SU-DHL-6 (cell line): ENCODE measurements around the gene MYDGF.

Source experiments
- H2AFZ ChIP-seq: fragments of 200-600 bp; sonication (generic); 2 replicates; pipeline ENCODE4 v1.6.1; 2014; ENCODE audit warnings: low read depth, mild to moderate bottlenecking, moderate library complexity, mixed read lengths, antibody characterized with exemption, low read length; ENCODE audit not compliant: severe bottlenecking
- H3F3A ChIP-seq: fragments of 200-600 bp; shearing (Covaris generic); 2 replicates; pipeline ENCODE4 v1.6.0; 2016; ENCODE audit warnings: antibody characterized with exemption, mild to moderate bottlenecking; ENCODE audit not compliant: insufficient read depth
- H3K27ac ChIP-seq: fragments of 200-600 bp; sonication (generic); 2 replicates; pipeline ENCODE4 v1.5.1; 2016; ENCODE audit warnings: low read depth, mild to moderate bottlenecking, low read length, moderate library complexity, mixed read lengths
- H3K27me3 ChIP-seq: fragments of 200-600 bp; sonication (generic), shearing (Covaris generic); 2 replicates; pipeline ENCODE4 v1.6.0; 2014; ENCODE audit warnings: mild to moderate bottlenecking, low read length
- H3K36me3 ChIP-seq: fragments of 200-600 bp; sonication (generic); 2 replicates; pipeline ENCODE4 v1.6.1; 2014; ENCODE audit warnings: mild to moderate bottlenecking, low read length, mixed read lengths
- H3K4me2 ChIP-seq: fragments of 300-600, 200-600 bp; shearing (Covaris generic), sonication (generic); 2 replicates; pipeline ENCODE4 v1.6.0; 2014; ENCODE audit warnings: low read length, low read depth, mild to moderate bottlenecking; ENCODE audit not compliant: poor library complexity, severe bottlenecking
- H3K4me3 ChIP-seq: fragments of 200-600 bp; sonication (generic); 2 replicates; pipeline ENCODE4 v1.5.1; 2014; ENCODE audit warnings: antibody characterized with exemption, low read length, mild to moderate bottlenecking, mixed read lengths; ENCODE audit not compliant: insufficient read depth, poor library complexity, severe bottlenecking
- H3K79me2 ChIP-seq: fragments of 200-600 bp; sonication (generic); 2 replicates; pipeline ENCODE4 v1.6.1; 2014; ENCODE audit warnings: mild to moderate bottlenecking, low read length, moderate library complexity; ENCODE audit not compliant: insufficient read depth
- H3K9ac ChIP-seq: fragments of 200-600 bp; sonication (generic); 2 replicates; pipeline ENCODE4 v1.7.0; 2014; ENCODE audit warnings: mild to moderate bottlenecking, low read length
- H3K9me2 ChIP-seq: fragments of 200-600 bp; sonication (generic); replicated peaks from 2 replicates; pipeline ENCODE4 v1.6.1; 2014; ENCODE audit warnings: low read length; ENCODE audit not compliant: insufficient read depth
- H3K9me3 ChIP-seq: fragments of 200-600 bp; sonication (generic); 2 replicates; pipeline ENCODE4 v1.6.1; 2014; ENCODE audit warnings: low read length, mixed read lengths; ENCODE audit not compliant: insufficient read depth
- H4K20me1 ChIP-seq: fragments of 200-600 bp; sonication (generic); 2 replicates; pipeline ENCODE4 v1.6.1; 2014; ENCODE audit warnings: low read depth, mild to moderate bottlenecking, antibody characterized with exemption, low read length, moderate library complexity, mixed read lengths
- EZH2phosphoT487 ChIP-seq: fragments of 200-600 bp; sonication (generic), shearing (Covaris generic); conservative IDR thresholded peaks from 2 replicates; pipeline ENCODE4 v1.6.1; 2018; ENCODE audit warnings: mild to moderate bottlenecking, antibody characterized with exemption, low read length, moderate library complexity, mixed read lengths
- TF ChIP-seq, protein P1 (sequence below): fragments of 200-600 bp; sonication (generic); IDR thresholded peaks from one replicate; pipeline ENCODE4 v1.5.1; 2017; ENCODE audit warnings: antibody characterized with exemption, mild to moderate bottlenecking, low read length, moderate library complexity; ENCODE audit not compliant: insufficient read depth, poor library complexity, severe bottlenecking

The MYDGF gene

DNA sequence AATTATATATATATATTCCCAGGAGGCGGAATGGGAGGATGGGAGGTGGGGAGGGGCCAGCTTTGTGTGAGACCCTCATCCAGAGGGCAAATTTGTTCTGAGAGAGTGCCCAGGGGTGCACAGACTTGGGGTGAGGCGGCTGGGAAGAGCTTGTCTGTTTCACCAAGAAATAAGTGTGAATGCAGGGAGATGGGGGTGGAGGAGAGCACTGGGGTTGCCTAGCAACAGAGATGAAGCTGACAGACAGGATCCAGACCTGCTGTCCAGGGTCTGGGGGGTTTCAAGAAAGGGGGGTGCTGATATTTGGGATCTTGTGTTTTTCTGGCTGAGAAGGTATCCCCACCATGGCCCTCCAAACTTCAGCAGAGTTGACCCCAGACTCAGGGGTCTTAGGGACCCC lies 49.5 kb downstream of the MYDGF start:
- no peaks in the 10 kb centered on the region for H3F3A ChIP-seq
- H3K4me3 ChIP-seq: no peak overlapping the region
- no peaks in the 10 kb centered on the region for H3K36me3 ChIP-seq
- no peak overlapping the region for H3K27ac ChIP-seq
- H2AFZ ChIP-seq: no peak overlapping the region
- H3K79me2 ChIP-seq: no peaks in the 10 kb centered on the region
- no peaks in the 10 kb centered on the region for H4K20me1 ChIP-seq
- no peaks in the 10 kb centered on the region for H3K9me2 ChIP-seq
- H3K4me2 ChIP-seq: no peak overlapping the region
- H3K9me3 ChIP-seq: no peaks in the 10 kb centered on the region
- TF ChIP-seq, protein P1, sequence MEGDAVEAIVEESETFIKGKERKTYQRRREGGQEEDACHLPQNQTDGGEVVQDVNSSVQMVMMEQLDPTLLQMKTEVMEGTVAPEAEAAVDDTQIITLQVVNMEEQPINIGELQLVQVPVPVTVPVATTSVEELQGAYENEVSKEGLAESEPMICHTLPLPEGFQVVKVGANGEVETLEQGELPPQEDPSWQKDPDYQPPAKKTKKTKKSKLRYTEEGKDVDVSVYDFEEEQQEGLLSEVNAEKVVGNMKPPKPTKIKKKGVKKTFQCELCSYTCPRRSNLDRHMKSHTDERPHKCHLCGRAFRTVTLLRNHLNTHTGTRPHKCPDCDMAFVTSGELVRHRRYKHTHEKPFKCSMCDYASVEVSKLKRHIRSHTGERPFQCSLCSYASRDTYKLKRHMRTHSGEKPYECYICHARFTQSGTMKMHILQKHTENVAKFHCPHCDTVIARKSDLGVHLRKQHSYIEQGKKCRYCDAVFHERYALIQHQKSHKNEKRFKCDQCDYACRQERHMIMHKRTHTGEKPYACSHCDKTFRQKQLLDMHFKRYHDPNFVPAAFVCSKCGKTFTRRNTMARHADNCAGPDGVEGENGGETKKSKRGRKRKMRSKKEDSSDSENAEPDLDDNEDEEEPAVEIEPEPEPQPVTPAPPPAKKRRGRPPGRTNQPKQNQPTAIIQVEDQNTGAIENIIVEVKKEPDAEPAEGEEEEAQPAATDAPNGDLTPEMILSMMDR: no peak
- TF ChIP-seq EZH2phosphoT487: no peak
- no peak overlapping the region for H3K9ac ChIP-seq
- H3K27me3 ChIP-seq: no peaks in the 10 kb centered on the region

DNA sequence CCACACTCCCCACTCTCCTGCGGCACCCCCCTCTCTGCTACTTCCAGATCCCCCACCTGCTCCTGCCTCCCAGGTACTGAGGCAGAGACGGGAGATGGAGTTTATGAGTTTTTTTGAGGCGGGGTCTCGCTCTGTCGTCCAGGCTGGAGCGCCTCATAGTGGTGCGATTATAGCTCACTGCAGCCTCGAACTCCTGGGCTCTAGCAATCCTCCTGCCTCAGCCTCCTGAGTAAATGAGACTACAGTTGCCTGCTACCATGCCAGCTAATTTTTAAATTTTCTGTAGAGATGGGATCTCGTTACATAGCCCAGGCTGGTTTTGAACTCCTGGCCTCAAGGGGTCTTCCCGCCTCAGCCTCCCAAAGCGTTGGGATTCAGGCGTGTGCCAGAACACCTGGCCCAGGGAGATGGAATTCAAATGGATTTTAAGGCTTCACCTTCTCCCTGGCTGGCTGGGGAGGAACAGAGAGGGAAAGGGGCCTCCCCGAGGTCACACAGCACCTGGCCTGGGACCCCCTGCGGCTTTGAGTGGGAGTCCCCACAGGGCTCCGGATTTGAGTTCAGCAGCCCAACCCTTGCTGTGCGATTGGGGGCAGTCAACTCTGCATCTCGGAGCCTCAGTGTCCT lies 50.4 kb downstream of the MYDGF start:
- Histone ChIP-seq H3K36me3 (no peaks in the 10 kb centered on the region), H3K79me2 (no peaks in the 10 kb centered on the region), H3K4me3 (no peak overlapping the region), H3K27ac (no peak overlapping the region), H2AFZ (no peak overlapping the region), H3K9me2 (no peaks in the 10 kb centered on the region), H3K27me3 (no peaks in the 10 kb centered on the region), H3F3A (no peaks in the 10 kb centered on the region), H3K9me3 (no peaks in the 10 kb centered on the region), H3K4me2 (no peak overlapping the region), H4K20me1 (no peaks in the 10 kb centered on the region), H3K9ac (no peak overlapping the region)
- TF ChIP-seq, protein P1: no peak
- TF ChIP-seq EZH2phosphoT487: no peak

DNA sequence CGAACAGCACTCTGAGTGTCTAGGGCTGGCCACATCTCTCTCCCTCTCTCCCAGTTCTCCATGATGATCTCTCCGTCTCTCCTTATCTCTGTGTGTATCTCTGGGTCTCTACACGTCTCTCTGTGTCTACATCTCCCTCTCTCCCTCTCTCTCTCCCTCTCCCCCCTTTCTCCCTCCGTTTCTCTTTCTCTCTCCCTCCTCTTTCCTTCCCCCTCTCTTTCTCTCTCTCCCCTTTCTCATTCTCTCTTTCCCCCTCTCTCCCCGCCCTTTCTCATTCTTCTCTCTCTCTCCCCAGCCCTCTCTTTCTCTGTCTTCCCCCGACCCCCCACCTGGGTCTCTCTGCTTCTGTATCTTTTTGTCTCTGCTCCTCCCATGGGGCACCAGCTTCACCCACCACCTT lies 52.1 kb downstream of the MYDGF start:
- H3K9ac ChIP-seq: no peak overlapping the region
- H4K20me1 ChIP-seq: no peaks in the 10 kb centered on the region

More for the DNA sequence above, 52.1 kb downstream of the MYDGF start:
- Histone ChIP-seq H3K27ac (no peak overlapping the region), H3K4me3 (no peak overlapping the region), H3K36me3 (no peaks in the 10 kb centered on the region), H3K4me2 (no peak overlapping the region), H3K9me3 (no peaks in the 10 kb centered on the region), H3K79me2 (no peaks in the 10 kb centered on the region), H3F3A (no peaks in the 10 kb centered on the region), H2AFZ (no peak overlapping the region), H3K9me2 (no peaks in the 10 kb centered on the region), H3K27me3 (no peaks in the 10 kb centered on the region)
- TF ChIP-seq EZH2phosphoT487: no peak
- TF ChIP-seq, protein P1: no peak
